Melanocyte of skin (primary cell): ENCODE results near the gene ERFL. TPM values are rescaled to one million over a fixed set of nuclear protein-coding genes. Genes with fewer than 3 reads are reported as not detected.

Experiments
- small RNA-seq, 2 donors: library from RNA; depleted of rRNA; stranded (forward); fragments of <200 nt; gene quantifications; one replicate each; pipeline ENCODE3, GENCODE V24; 2012
- total RNA-seq, 2 donors: library from RNA; depleted of rRNA; stranded (reverse); fragments of >200 nt; gene quantifications; 2 replicates each; pipeline ENCODE4 v1.2.3, GENCODE V29; 2012

The ERFL gene
- not detected for total RNA-seq

GRCh38 chr19:41928221-41928683 is at the start of gene ERFL:
TSS of gene ERFL (minus strand) at chr19:41928449. CDS start at chr19:41912919, 15,530 bp downstream.

GRCh38 chr19:41959056-41960053 is 31.1 kb upstream of the ERFL start, which contains the start of gene RABAC1:
TSS of gene RABAC1 (minus strand) at chr19:41959321. CDS start at chr19:41959292, 29 bp downstream.

GRCh38 chr19:41882568-41883462 is 45.4 kb downstream of the ERFL start, which contains the start of gene ARHGEF1:
TSS of gene ARHGEF1 (plus strand) at chr19:41883184. CDS start at chr19:41888083, 4,899 bp downstream.

GRCh38 chr19:41876847-41877832 is 51.1 kb downstream of the ERFL start, which contains the start of gene CD79A:
TSS of gene CD79A (plus strand) at chr19:41877279. CDS start at chr19:41877305, 26 bp downstream.

GRCh38 chr19:41859618-41860418 is 68.4 kb downstream of the ERFL start, which contains the start of gene RPS19:
TSS of gene RPS19 (plus strand) at chr19:41860255. CDS start at chr19:41860775, 520 bp downstream.

Small RNAs within 50 kb of the gene (small RNA-seq; reads per million reads assigned to genes)
- 0 to 0.52 reads per million in 2 donors for gene MIR6797

Other genes starting within 250 kb of the ERFL start
- not detected for gene CEACAM7, start 240.2 kb downstream of the ERFL start, total RNA-seq
- not detected for gene CEACAM5, start 219.8 kb downstream of the ERFL start, total RNA-seq
- gene CEACAM6, start 172.9 kb downstream of the ERFL start, total RNA-seq, result not detected
- gene CEACAM3, start 131.9 kb downstream of the ERFL start, total RNA-seq, result not detected
- not detected for gene LYPD4, start 83.8 kb downstream of the ERFL start, total RNA-seq
- not detected for gene DMRTC2, start 83.4 kb downstream of the ERFL start, total RNA-seq
- gene RPS19, start 68.2 kb downstream of the ERFL start, total RNA-seq, result 100 to 1,000 TPM; 439 to 701 TPM
- under 1 TPM in 1 of 2 donors, not detected in 1; under 0.01 TPM for gene CD79A, start 51.2 kb downstream of the ERFL start, total RNA-seq
- 10 to 100 TPM; 28.2 to 48.0 TPM for gene ARHGEF1, start 45.3 kb downstream of the ERFL start, total RNA-seq
- gene RABAC1, start 30.9 kb upstream of the ERFL start, total RNA-seq, result 10 to 100 TPM; 70.2 to 74.6 TPM
- not detected for gene ATP1A3, start 65.8 kb upstream of the ERFL start, total RNA-seq
- under 1 TPM in 1 of 2 donors, not detected in 1; under 0.01 TPM for gene GRIK5, start 141.8 kb upstream of the ERFL start, total RNA-seq
- 10 to 100 TPM; 16.9 to 22.3 TPM for gene ZNF574, start 147.7 kb upstream of the ERFL start, total RNA-seq
- gene POU2F2, start 204.0 kb upstream of the ERFL start, total RNA-seq, result under 1 TPM in 1 of 2 donors, not detected in 1; under 0.01 TPM